HG03039 (cell line): Measurements from ENCODE around the gene CHP2.
A peak's percentile ranks its signal among the peaks of the same experiment; 100 is the strongest.

Experiments used
- ATAC-seq: cut with Tn5 transposase; IDR thresholded peaks from one replicate; pipeline ENCODE4 v1.9.1; 2021; ENCODE audit warnings: mild to moderate bottlenecking, moderate library complexity; ENCODE audit not compliant: unreplicated experiment

The CHP2 gene

GRCh38 chr16:23803591-23804123 is 48.8 kb downstream of the CHP2 start:
- ATAC-seq = peak; percentile 90

- ATAC-seq = no peak
Measured at GRCh38 chr16:23807028-23807427, 52.2 kb downstream of the CHP2 start.
